ENCODE measurements around the gene SMOC2.

GRCh38 chr6:168501561-168501960, 60.6 kb downstream of the SMOC2 start:
- TF ChIP-seq EZH2 (IDR thresholded peaks at IDR 0.05; ENCODE audit: low read length) (no peak), CTCF (optimal IDR thresholded peaks at IDR 0.05 in 1 of 3, IDR thresholded peaks at IDR 0.05 in 1 of 3, conservative IDR thresholded peaks at IDR 0.05 in 1 of 3; ENCODE audit: extremely low read depth in 1 of 3, insufficient read depth in 2 of 3, low read length in 3 of 3) (no peak)
